SKM-1 (cell line): ENCODE results near the gene DNER.

Source experiments
- DNase-seq: peaks from one replicate; lab custom pipeline; 2025; ENCODE audit not compliant: unreplicated experiment; lab: John Stamatoyannopoulos, UW

Gene DNER

GRCh38 chr2:229445501-229446211 is 268.7 kb downstream of the DNER start:
- no peak for DNase-seq

GRCh38 chr2:229445019-229445418 is 269.3 kb downstream of the DNER start:
- no peak for DNase-seq

DNA sequence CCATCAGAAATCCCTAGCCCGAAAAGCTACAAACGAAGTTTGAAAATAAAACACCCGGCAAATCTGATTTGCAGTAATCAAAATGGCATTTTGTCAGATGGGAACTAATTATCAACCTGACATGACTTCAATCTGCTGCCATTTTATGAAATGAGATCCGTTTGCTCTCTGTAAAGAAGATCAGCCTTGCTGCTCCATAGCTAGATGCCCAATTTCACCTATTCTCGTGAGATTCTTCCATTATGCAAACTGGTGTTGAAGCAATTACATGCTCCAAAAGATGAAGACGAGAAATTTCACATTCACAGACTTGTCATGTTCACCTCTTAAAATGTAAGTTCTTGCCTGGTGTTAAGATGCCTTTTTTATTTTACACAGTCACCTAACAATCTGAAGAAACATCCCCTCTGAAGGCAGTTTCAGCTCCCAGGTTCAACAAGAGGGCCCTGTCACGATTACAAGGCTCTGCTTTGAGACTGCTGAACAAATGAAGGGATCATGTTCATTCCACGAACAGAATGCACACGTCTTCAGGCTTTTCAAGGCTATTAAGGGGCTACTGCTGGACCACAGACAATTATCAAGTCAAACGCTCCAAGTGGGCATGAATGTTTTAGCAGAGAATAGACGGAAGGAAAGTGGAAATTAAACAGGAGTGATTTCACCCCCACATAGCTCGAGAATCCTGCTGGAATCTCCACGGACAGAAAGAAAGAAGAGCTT is 270.6 kb downstream of the DNER start:
- no peak for DNase-seq

- DNase-seq = no peak
Observed at GRCh38 chr2:229443141-229443540, 271.2 kb downstream of the DNER start.

GRCh38 chr2:229438430-229439159 is 275.8 kb downstream of the DNER start:
- DNase-seq = no peak

- no peak for DNase-seq
Observed at GRCh38 chr2:229437467-229437866, 276.9 kb downstream of the DNER start.

- no peak for DNase-seq
Observed at GRCh38 chr2:229434187-229434586, 280.2 kb downstream of the DNER start.

DNA sequence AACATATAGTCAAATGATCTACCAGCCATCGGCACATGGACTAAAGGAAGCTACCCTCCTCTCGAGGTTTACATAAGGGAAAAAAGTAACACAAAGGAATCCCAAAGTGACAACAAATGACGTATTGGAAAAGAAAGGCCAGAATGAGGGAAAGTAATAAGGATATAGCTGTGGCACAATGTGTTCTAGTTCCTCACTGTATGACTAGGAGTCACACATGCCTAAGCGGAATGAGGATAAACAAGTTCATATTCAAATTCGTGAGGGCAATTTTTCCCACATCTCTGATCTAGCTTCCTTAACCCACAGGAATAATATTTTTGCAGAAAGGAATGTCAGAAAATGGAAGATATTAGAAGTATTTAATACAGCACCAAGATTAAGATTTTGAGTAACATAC is 281.0 kb downstream of the DNER start:
- DNase-seq = no peak

DNA sequence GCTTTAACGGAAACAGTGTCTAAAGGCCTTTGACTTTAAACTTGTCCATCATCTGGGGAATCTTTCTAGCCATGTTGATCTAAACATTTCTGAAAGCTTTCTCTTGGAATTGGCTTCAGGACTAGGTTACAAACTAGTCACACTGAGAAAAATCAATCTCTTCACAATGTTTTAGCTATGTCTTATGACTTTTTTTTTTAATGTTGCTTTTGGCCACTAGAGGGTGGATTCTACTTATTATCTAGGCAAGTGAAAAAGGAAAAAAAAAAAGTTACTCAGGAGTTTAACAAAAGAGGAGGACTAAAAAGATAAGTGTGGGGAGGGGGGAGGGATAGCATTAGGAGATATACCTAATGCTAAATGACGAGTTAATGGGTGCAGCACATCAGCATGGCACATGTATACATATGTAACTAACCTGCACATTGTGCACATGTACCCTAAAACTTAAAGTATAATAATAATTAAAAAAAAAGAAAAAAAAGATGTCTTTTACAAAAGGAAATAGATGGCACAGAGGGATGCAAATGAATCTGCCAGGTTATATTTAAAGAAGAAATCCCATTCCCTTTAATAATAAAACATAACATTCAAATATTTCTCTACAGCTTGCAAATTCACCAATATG is 282.9 kb downstream of the DNER start:
- DNase-seq = peak; percentile 26

- DNase-seq = no peak
Observed at GRCh38 chr2:229429589-229429988, 284.8 kb downstream of the DNER start.

DNA sequence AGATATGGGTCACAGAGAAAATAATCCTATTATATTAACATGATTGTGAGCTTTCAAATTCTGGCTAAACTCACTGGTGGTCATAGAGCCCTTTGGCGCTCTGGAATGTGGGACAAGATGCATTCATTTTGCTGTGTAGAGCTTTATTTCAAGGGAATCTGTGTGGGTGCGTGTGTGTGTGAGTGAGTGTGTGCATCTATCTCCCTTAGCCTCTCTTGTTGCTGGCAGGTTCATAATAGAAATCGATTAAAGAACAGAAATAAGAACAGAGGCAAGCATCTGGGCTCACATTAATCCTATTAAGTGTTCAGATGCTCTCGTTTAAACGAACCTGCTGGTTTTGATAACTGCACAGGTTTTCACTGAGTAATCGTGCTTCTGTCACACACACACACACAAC is 287.9 kb downstream of the DNER start:
- DNase-seq = no peak

DNA sequence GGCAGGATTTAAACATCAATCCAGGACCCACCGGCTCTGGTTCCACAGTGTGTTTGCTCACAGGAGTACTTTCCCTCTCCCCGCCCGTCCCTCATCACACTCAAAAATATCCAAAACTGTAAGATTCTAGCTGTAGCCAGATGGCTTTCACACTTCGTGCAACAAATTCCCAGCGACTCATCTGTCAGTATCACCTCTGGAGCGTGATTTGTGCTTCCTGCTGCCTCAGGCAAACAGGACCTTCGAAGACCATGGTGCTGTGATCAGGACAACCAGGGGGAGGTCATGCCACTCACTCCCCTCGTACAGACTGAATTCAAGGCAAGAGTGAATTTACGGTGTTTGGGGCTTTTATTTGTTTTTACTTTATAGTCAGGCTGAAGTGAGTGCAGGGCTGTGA is 288.8 kb downstream of the DNER start:
- no peak for DNase-seq

GRCh38 chr2:229422063-229422462 is 292.3 kb downstream of the DNER start:
- DNase-seq = no peak

DNA sequence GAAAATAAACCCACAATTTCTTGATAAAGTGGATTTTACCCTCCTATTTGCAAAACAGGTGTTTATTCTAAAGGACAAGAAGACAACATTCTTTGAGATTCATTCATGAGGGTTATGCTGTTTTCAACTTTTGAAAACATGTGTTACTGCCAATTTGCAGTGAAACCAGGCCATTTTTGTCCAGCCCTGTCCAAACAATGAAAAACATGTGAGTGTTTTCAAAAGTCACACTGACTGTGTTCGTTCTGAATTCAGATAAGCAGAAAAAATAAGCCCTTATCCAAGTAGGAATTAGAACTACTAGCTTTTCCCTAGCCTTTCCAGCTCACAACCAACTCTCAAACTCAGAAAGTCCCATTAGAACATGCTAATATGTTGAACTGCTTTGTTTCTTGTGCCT is 295.2 kb downstream of the DNER start:
- no peak for DNase-seq

- DNase-seq = no peak
Observed at GRCh38 chr2:229417916-229418315, 296.4 kb downstream of the DNER start.

DNA sequence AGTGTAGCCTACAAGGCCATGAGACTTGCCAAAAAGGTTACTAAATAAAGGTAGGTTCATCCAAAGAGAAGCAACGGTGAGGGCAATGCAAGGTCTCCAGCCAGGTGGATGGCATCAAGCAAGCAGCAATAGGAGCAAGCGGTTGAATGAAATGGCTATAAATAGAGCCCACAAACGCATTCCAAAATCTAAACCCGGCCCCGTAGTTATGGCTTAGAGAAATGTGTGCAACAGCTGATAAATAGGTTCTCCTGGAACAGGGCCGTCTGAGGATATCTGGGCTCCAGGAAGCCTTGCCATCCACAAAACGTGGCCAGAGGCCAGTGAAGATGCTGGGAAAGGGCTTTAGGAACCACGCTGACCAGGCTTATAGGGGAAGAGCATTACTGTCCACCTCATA is 297.2 kb downstream of the DNER start:
- DNase-seq = no peak

GRCh38 chr2:229416116-229416694 is 298.1 kb downstream of the DNER start:
- peak; percentile 94 for DNase-seq

DNA sequence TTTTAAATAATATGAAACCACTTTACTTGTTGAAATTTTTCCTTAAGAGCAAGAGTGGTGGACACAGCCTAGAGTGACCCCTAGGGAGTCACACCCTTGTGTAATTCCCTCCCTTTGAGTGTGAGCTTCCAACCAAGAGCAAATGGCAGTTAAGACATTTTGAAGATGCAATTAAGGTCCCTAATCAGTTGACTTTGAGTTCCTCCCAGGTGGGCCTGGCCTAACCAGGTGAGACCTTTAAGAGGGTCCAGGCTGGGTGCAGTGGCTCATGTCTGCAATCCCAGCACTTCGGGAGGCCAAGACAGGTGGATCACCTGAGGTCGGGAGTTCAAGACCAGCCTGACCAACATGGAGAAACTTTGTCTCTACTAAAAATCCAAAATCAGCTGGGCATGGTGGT is 299.7 kb downstream of the DNER start:
- DNase-seq = no peak

- DNase-seq = no peak
Observed at GRCh38 chr2:229412686-229413085, 301.7 kb downstream of the DNER start.

DNA sequence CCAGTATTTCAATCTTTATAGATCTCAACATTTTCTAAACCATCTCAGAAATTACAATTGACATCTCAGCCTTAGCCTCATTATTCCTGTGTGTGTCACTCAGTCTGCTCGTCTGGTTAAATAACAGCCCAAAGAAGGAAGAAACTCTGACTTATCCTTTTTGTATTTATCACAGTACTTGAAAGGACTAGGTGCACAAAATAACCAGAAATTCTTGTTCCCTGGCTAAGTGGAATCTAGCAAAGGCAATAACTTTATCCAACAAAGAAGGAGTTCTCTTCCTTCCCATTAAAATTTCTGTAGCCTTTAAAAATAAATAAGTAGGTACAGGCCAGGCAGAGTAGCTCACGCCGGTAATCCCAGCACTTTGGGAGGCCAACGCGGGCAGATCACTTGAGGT is 303.4 kb downstream of the DNER start:
- no peak for DNase-seq

- DNase-seq = no peak
Observed at GRCh38 chr2:229410264-229410663, 304.1 kb downstream of the DNER start.
